Mesendoderm (in vitro differentiated cells): Measurements from ENCODE around the gene SPON2.

Source experiments
- DNase-seq: peaks from one replicate; pipeline ENCODE4 v3.0.0; 2013
- H2AK5ac ChIP-seq: 2 replicates; pipeline ENCODE4 v1.6.1; 2013; ENCODE audit warnings: low read length, inconsistent platforms
- H2BK120ac ChIP-seq: 2 replicates; pipeline ENCODE4 v1.6.1; 2013; ENCODE audit warnings: low read depth, mild to moderate bottlenecking, low read length, moderate library complexity, mixed read lengths
- H2BK15ac ChIP-seq: replicated peaks from 2 replicates; pipeline ENCODE4 v1.6.1; 2013; ENCODE audit warnings: low read depth, mild to moderate bottlenecking, moderate library complexity
- H2BK5ac ChIP-seq: 2 replicates; pipeline ENCODE4 v1.6.1; 2013; ENCODE audit warnings: low read length, inconsistent platforms
- H3K18ac ChIP-seq: 2 replicates; pipeline ENCODE4 v1.6.1; 2013; ENCODE audit warnings: mild to moderate bottlenecking, low read length, mixed read lengths
- H3K23ac ChIP-seq: one replicate; pipeline ENCODE4 v1.6.1; 2013; ENCODE audit warnings: low read length
- H3K27ac ChIP-seq: 2 replicates; pipeline ENCODE4 v1.5.1; 2013; ENCODE audit warnings: low read depth, mild to moderate bottlenecking, inconsistent platforms, low read length, moderate library complexity
- H3K27me3 ChIP-seq: 2 replicates; pipeline ENCODE4 v1.6.1; 2013; ENCODE audit warnings: low read length, control low read depth, mild to moderate bottlenecking, inconsistent platforms; ENCODE audit not compliant: insufficient read depth, poor library complexity
- H3K36me3 ChIP-seq: 2 replicates; pipeline ENCODE4 v1.6.1; 2013; ENCODE audit warnings: low read length, inconsistent platforms; ENCODE audit not compliant: control insufficient read depth, insufficient read depth
- H3K4ac ChIP-seq: one replicate; pipeline ENCODE4 v1.6.1; 2013; ENCODE audit warnings: low read depth, mild to moderate bottlenecking, low read length, moderate library complexity
- H3K4me1 ChIP-seq: 2 replicates; pipeline ENCODE4 v1.6.1; 2013; ENCODE audit warnings: low read depth, low read length, inconsistent platforms; ENCODE audit not compliant: control insufficient read depth
- H3K4me2 ChIP-seq: 2 replicates; pipeline ENCODE4 v1.6.1; 2013; ENCODE audit warnings: low read length
- H3K4me3 ChIP-seq: 2 replicates; pipeline ENCODE4 v1.5.1; 2013; ENCODE audit warnings: mild to moderate bottlenecking, low read length
- H3K56ac ChIP-seq: one replicate; pipeline ENCODE4 v1.6.1; 2013; ENCODE audit warnings: low read length
- H3K79me1 ChIP-seq: 2 replicates; pipeline ENCODE4 v1.6.1; 2013; ENCODE audit warnings: low read length, inconsistent platforms
- H3K79me2 ChIP-seq: 2 replicates; pipeline ENCODE4 v1.6.1; 2013; ENCODE audit warnings: mild to moderate bottlenecking, low read length; ENCODE audit not compliant: control insufficient read depth, insufficient read depth
- H3K9ac ChIP-seq: 2 replicates; pipeline ENCODE4 v1.6.1; 2013; ENCODE audit warnings: low read length, inconsistent platforms
- H4K5ac ChIP-seq: one replicate; pipeline ENCODE4 v1.6.1; 2013; ENCODE audit warnings: low read length
- H4K8ac ChIP-seq: one replicate; pipeline ENCODE4 v1.6.1; 2013; ENCODE audit warnings: low read depth, mild to moderate bottlenecking, control low read depth, low read length, moderate library complexity
- WGBS: extraction: QIAGEN DNeasy Blood & Tissue Kit; methylation state at CpG from one replicate; pipeline ENCODE4 v1.1.7; 2013; ENCODE audit warnings: low lambda C conversion rate, missing lambda C conversion rate; ENCODE audit not compliant: insufficient coverage; ENCODE audit errors: extremely low coverage; 5-methylcytosine and 5-hydroxymethylcytosine counted together

The SPON2 gene

GRCh38 chr4:1178300-1179088 is 6.1 kb upstream of the SPON2 start:
- H2BK15ac ChIP-seq: no peak overlapping the region
- H3K27me3 ChIP-seq: no peaks in the 10 kb centered on the region
- no peak overlapping the region for H2BK120ac ChIP-seq
- no peak overlapping the region for H3K4me3 ChIP-seq
- no peak overlapping the region for H4K8ac ChIP-seq
- no CpG with 5 or more reads among the region's 11 CpGs for WGBS
- no peak overlapping the region for H3K4ac ChIP-seq
- H3K9ac ChIP-seq: no peak overlapping the region
- H2BK5ac ChIP-seq: no peak overlapping the region
- DNase-seq: no peak
- H3K18ac ChIP-seq: no peak overlapping the region
- H3K56ac ChIP-seq: no peak overlapping the region
- H3K79me2 ChIP-seq: no peaks in the 10 kb centered on the region
- H4K5ac ChIP-seq: no peak overlapping the region
- H3K27ac ChIP-seq: no peak overlapping the region
- H3K4me2 ChIP-seq: no peak overlapping the region
- H3K36me3 ChIP-seq: no peaks in the 10 kb centered on the region
- H3K23ac ChIP-seq: no peak overlapping the region
- no peaks in the 10 kb centered on the region for H3K79me1 ChIP-seq
- no peaks in the 10 kb centered on the region for H3K4me1 ChIP-seq
- no peak overlapping the region for H2AK5ac ChIP-seq

GRCh38 chr4:1177274-1178141 is 5.1 kb upstream of the SPON2 start:
- Histone ChIP-seq H2BK15ac (no peak overlapping the region), H3K9ac (no peak overlapping the region), H3K4me2 (no peak overlapping the region), H3K56ac (no peak overlapping the region), H3K27me3 (peaks cover 6% of the 10 kb centered on the region), H4K8ac (no peak overlapping the region), H4K5ac (no peak overlapping the region), H3K36me3 (no peaks in the 10 kb centered on the region), H3K79me1 (no peaks in the 10 kb centered on the region), H2BK120ac (no peak overlapping the region), H3K18ac (no peak overlapping the region), H3K4me3 (no peak overlapping the region), H2BK5ac (no peak overlapping the region), H3K79me2 (no peaks in the 10 kb centered on the region), H3K27ac (no peak overlapping the region), H2AK5ac (no peak overlapping the region), H3K4me1 (no peaks in the 10 kb centered on the region), H3K23ac (no peak overlapping the region), H3K4ac (no peak overlapping the region)
- no peak for DNase-seq
- WGBS: no CpG with 5 or more reads among the region's 28 CpGs

- H3K23ac ChIP-seq: no peak overlapping the region
- no peak overlapping the region for H4K5ac ChIP-seq
- H3K56ac ChIP-seq: no peak overlapping the region
- no peak overlapping the region for H2BK5ac ChIP-seq
- no peak overlapping the region for H3K4me2 ChIP-seq
- no peak overlapping the region for H2BK120ac ChIP-seq
- no peak overlapping the region for H3K4ac ChIP-seq
- no CpG with 5 or more reads among the region's 1 CpG for WGBS
- H3K9ac ChIP-seq: no peak overlapping the region
- no peak overlapping the region for H3K27ac ChIP-seq
- H2BK15ac ChIP-seq: no peak overlapping the region
- H3K18ac ChIP-seq: no peak overlapping the region
- no peak overlapping the region for H3K4me3 ChIP-seq
- peaks cover 14% of the 10 kb centered on the region for H3K27me3 ChIP-seq
- H2AK5ac ChIP-seq: no peak overlapping the region
- no peak for DNase-seq
- H3K79me2 ChIP-seq: no peaks in the 10 kb centered on the region
- H4K8ac ChIP-seq: no peak overlapping the region
- H3K36me3 ChIP-seq: no peaks in the 10 kb centered on the region
- no peaks in the 10 kb centered on the region for H3K79me1 ChIP-seq
- no peaks in the 10 kb centered on the region for H3K4me1 ChIP-seq
These were observed 4.3 kb upstream of the SPON2 start for GRCh38 chr4:1176398-1177273.

- no peak overlapping the region for H3K18ac ChIP-seq
- no peaks in the 10 kb centered on the region for H3K79me2 ChIP-seq
- no peak overlapping the region for H2BK5ac ChIP-seq
- H3K23ac ChIP-seq: no peak overlapping the region
- no peaks in the 10 kb centered on the region for H3K79me1 ChIP-seq
- no peak overlapping the region for H2AK5ac ChIP-seq
- no peak overlapping the region for H3K9ac ChIP-seq
- H3K4me3 ChIP-seq: no peak overlapping the region
- H3K4me2 ChIP-seq: no peak overlapping the region
- no peak overlapping the region for H3K56ac ChIP-seq
- WGBS: no CpG with 5 or more reads among the region's 7 CpGs
- H3K4me1 ChIP-seq: no peaks in the 10 kb centered on the region
- peaks cover 22% of the 10 kb centered on the region for H3K27me3 ChIP-seq
- DNase-seq: no peak
- no peak overlapping the region for H4K8ac ChIP-seq
- H3K4ac ChIP-seq: no peak overlapping the region
- H3K27ac ChIP-seq: no peak overlapping the region
- no peak overlapping the region for H2BK15ac ChIP-seq
- H3K36me3 ChIP-seq: no peaks in the 10 kb centered on the region
- H4K5ac ChIP-seq: no peak overlapping the region
- no peak overlapping the region for H2BK120ac ChIP-seq
These were observed 3.3 kb upstream of the SPON2 start for GRCh38 chr4:1175635-1176229.

GRCh38 chr4:1174941-1175634 is 2.7 kb upstream of the SPON2 start:
- no peak overlapping the region for H2BK120ac ChIP-seq
- H3K27ac ChIP-seq: no peak overlapping the region
- H3K18ac ChIP-seq: no peak overlapping the region
- WGBS: no CpG with 5 or more reads among the region's 20 CpGs
- no peak overlapping the region for H4K5ac ChIP-seq
- no peak for DNase-seq
- H3K56ac ChIP-seq: no peak overlapping the region
- no peak overlapping the region for H2BK15ac ChIP-seq
- H4K8ac ChIP-seq: no peak overlapping the region
- no peaks in the 10 kb centered on the region for H3K4me1 ChIP-seq
- no peaks in the 10 kb centered on the region for H3K36me3 ChIP-seq
- H2BK5ac ChIP-seq: no peak overlapping the region
- H2AK5ac ChIP-seq: no peak overlapping the region
- no peaks in the 10 kb centered on the region for H3K79me1 ChIP-seq
- no peak overlapping the region for H3K23ac ChIP-seq
- no peak overlapping the region for H3K4ac ChIP-seq
- no peaks in the 10 kb centered on the region for H3K79me2 ChIP-seq
- no peak overlapping the region for H3K4me2 ChIP-seq
- H3K27me3 ChIP-seq: peaks cover 27% of the 10 kb centered on the region
- H3K9ac ChIP-seq: no peak overlapping the region
- H3K4me3 ChIP-seq: no peak overlapping the region
